Measurements from ENCODE around the gene ABCA10. TPM values are rescaled to one million over a fixed set of nuclear protein-coding genes. Genes with fewer than 3 reads are reported as not detected.

The ABCA10 gene
- total and polyA plus RNA-seq, 2 experiments from 2014 or later: not detected

GRCh38 chr17:69246202-69246601 is 17.6 kb upstream of the ABCA10 start (continued):
- no peak for TF ChIP-seq REST (IDR thresholded peaks at IDR 0.05; ENCODE audit: unreplicated experiment)
- TF ChIP-seq POLR2AphosphoS5 (IDR thresholded peaks at IDR 0.05; ENCODE audit: low read depth): no peak
- no peak for TF ChIP-seq JUNB (IDR thresholded peaks at IDR 0.05; ENCODE audit: unreplicated experiment)

- Histone ChIP-seq H3K4me2 (no peak overlapping the region), H3K27me3 (ENCODE audit: insufficient read depth) (no peaks in the 10 kb centered on the region), H3K9me2 (ENCODE audit: insufficient read depth) (no peaks in the 10 kb centered on the region), H3F3A (replicated peaks; ENCODE audit: low read depth) (no peaks in the 10 kb centered on the region), H3K27ac (ENCODE audit: low read depth) (no peak overlapping the region), H3K4me1 (ENCODE audit: insufficient read depth) (no peaks in the 10 kb centered on the region), H4K20me1 (replicated peaks; ENCODE audit: insufficient read depth) (no peaks in the 10 kb centered on the region), H3K36me3 (ENCODE audit: insufficient read depth) (no peaks in the 10 kb centered on the region), H3K79me2 (replicated peaks; ENCODE audit: insufficient read depth) (no peaks in the 10 kb centered on the region), H2AFZ (no peak overlapping the region), H3K4me3 (no peak overlapping the region)
- H3K36me3 Mint-ChIP-seq (ENCODE audit: low read depth): no peaks in the 10 kb centered on the region
- H3K27me3 Mint-ChIP-seq (ENCODE audit: insufficient read depth, low read depth, poor library complexity): no peaks in the 10 kb centered on the region
- no peak for DNase-seq (ENCODE audit: low spot score)
- ATAC-seq: no peak
- no peak overlapping the region for H3K4me3 Mint-ChIP-seq
- no peak overlapping the region for H3K27ac Mint-ChIP-seq
- TF ChIP-seq STAT1 (IDR thresholded peaks at IDR 0.05; ENCODE audit: unreplicated experiment) (no peak), ZNF462 (CRISPR knock-in tag; IDR thresholded peaks at IDR 0.05) (no peak)
- H3K9me3 Mint-ChIP-seq: no peaks in the 10 kb centered on the region
- H3K4me1 Mint-ChIP-seq: no peaks in the 10 kb centered on the region
Measured at GRCh38 chr17:69245617-69246016, 17.0 kb upstream of the ABCA10 start.
